HFF-Myc (cell line): ENCODE measurements around the gene NSUN4.

Experiments used
- DNase-seq: peaks from one replicate; pipeline ENCODE4 v3.0.0-alpha.2; 2011; ENCODE audit warnings: low read depth; ENCODE audit errors: extremely low read depth
- H3K4me3 ChIP-seq: replicated peaks from 2 replicates; pipeline ENCODE4 v1.5.1; 2011; ENCODE audit warnings: low read depth, mild to moderate bottlenecking, control low read depth, low read length
- TF ChIP-seq, protein P1 (sequence below): IDR thresholded peaks from 2 replicates; pipeline ENCODE4 v1.5.1; 2012; ENCODE audit warnings: mild to moderate bottlenecking, low read depth, low read length, control low read depth; ENCODE audit errors: missing control alignments

Gene NSUN4

GRCh38 chr1:46340404-46341221 lies at the start of gene NSUN4:
NSUN4 (plus strand) TSS chr1:46340807; CDS start chr1:46340827, 20 bp downstream.
- TF ChIP-seq, protein P1, sequence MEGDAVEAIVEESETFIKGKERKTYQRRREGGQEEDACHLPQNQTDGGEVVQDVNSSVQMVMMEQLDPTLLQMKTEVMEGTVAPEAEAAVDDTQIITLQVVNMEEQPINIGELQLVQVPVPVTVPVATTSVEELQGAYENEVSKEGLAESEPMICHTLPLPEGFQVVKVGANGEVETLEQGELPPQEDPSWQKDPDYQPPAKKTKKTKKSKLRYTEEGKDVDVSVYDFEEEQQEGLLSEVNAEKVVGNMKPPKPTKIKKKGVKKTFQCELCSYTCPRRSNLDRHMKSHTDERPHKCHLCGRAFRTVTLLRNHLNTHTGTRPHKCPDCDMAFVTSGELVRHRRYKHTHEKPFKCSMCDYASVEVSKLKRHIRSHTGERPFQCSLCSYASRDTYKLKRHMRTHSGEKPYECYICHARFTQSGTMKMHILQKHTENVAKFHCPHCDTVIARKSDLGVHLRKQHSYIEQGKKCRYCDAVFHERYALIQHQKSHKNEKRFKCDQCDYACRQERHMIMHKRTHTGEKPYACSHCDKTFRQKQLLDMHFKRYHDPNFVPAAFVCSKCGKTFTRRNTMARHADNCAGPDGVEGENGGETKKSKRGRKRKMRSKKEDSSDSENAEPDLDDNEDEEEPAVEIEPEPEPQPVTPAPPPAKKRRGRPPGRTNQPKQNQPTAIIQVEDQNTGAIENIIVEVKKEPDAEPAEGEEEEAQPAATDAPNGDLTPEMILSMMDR = peak; percentile 62
- DNase-seq = peak; percentile 82
- H3K4me3 ChIP-seq = peak within 1 kb of the TSS; percentile 82

DNA sequence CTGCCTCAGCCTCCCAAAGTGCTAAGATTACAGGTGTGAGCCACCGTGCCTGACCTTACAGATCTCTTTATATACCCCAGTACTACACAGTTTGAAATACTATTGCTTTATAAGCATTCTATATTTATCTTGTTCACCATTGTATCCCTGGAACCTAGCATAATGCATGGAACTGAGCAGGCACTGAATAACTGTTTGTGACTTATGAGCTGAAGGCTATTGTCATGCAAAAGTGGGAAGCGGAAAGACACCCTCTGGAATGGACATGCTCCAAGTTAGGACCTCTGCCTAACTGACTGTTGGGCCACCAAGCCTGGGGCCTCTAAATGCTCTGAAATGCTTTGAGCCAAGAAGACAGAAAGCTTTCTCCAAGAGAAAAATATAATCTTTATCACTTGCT lies 45.3 kb upstream of the NSUN4 start:
- no peak for DNase-seq
- no peak overlapping the region for H3K4me3 ChIP-seq
- TF ChIP-seq, protein P1 = no peak

GRCh38 chr1:46298387-46298786 lies 42.2 kb upstream of the NSUN4 start:
- DNase-seq = no peak
- TF ChIP-seq, protein P1 = no peak
- no peak overlapping the region for H3K4me3 ChIP-seq

GRCh38 chr1:46300673-46301405 lies 39.8 kb upstream of the NSUN4 start:
- DNase-seq = no peak
- TF ChIP-seq, protein P1 = no peak
- H3K4me3 ChIP-seq = peak overlapping the region; percentile 99

GRCh38 chr1:46301406-46301807 lies 39.2 kb upstream of the NSUN4 start:
- no peak for DNase-seq
- H3K4me3 ChIP-seq = peak overlapping the region; percentile 99
- TF ChIP-seq, protein P1 = no peak

DNA sequence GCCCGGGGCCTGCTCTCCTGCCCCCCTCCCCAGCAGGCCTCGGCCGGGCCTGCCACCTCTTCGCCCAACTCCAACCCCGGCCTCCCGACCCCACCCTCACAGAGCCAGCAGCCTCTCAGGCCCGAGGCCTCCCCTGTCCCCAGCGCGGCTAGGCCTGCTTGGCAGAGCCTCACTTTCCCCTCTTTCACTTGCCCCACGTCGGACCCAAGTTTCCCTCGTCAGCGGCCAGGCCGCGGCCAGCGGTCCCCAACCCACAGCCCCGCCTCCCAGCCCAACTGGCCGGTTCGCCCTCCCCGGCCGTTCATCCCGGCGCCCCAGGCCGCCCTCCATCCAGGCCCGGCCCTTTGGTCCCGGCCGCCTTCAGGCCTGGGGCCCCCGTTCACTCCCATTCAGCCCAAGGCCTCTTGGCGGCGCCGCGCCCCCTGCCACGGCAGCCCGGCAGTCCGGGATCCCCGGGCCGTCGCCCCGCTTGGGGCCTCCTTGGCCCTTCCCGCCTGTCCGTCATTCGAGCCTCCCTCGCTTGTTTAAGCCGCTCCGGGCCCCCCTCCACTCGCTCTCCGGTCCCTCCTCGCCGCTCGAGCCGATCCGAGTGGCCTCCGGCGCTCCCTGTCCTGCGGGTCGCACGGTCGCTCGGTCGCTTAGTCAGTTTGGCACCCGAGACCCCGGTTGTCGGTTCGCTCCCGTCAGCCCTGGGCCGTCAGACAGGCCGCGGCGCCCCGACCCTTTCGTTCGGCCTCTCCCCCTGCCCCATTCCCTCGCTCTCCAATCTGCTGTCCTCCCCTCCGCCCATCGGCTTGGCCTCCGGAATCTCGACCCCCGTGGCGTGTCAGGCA lies 38.6 kb upstream of the NSUN4 start:
- peak overlapping the region; percentile 99 for H3K4me3 ChIP-seq
- no peak for DNase-seq
- TF ChIP-seq, protein P1 = no peak
